Astrocyte of the cerebellum (primary cell): ENCODE results near the gene CCDC187.

ENCODE experiments used
- DNase-seq: peaks from one replicate; pipeline ENCODE4 v3.0.0-alpha.2; 2011; ENCODE audit warnings: low read depth
- H3K4me3 ChIP-seq: 2 replicates; pipeline ENCODE4 v1.5.1; 2011; ENCODE audit warnings: mild to moderate bottlenecking, low read depth, low read length, moderate library complexity
- in situ Hi-C: cut with HindIII; loops from 2 replicates; pipeline ENCODE4 v1.10.0; 2017; ENCODE audit warnings: low sequenced_read_pairs
- TF ChIP-seq, protein P1 (sequence below): IDR thresholded peaks from 2 replicates; pipeline ENCODE4 v1.5.1; 2012; ENCODE audit warnings: low read length, low read depth, moderate library complexity, mild to moderate bottlenecking; ENCODE audit errors: missing control alignments

The CCDC187 gene

DNA sequence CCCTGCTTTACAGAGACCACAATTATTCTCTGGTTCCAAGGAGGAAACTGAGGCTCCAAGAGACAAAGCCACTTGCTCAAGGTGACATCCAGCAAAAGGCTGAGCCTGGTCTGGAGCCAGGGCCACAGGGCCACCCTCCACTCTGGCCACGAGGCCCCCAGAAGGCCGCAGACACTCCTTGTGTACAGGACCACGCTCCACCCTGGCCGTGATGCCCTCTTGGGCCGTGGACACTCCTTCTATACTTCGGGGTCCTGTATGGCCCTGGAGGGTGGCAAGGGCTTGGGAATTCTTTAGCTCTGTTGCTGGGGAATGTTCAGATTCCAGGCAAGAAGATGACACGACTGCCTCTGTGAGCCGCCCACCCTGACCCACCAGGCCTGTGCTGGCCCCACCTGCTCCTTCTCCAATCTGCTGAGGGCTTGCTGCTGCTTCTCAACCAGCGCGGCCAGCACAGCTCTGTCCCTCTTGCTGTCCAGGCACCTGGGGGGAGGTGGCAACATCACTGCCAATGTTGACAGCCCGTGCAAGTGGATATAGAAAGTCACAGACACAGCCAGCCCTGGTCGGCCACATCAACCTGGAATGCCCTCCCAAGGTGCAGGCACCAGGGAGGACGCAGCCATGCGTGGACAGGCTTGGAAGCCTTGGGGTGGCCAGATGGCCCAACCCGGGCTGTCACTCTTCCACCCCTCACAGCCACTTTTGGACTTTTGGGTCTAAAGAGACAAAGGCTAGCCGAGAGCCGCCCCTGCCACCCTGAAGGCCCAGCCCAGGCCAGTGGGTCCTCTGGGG lies 38.1 kb downstream of the CCDC187 start:
- in situ Hi-C loops: no loop called here
- TF ChIP-seq, protein P1, sequence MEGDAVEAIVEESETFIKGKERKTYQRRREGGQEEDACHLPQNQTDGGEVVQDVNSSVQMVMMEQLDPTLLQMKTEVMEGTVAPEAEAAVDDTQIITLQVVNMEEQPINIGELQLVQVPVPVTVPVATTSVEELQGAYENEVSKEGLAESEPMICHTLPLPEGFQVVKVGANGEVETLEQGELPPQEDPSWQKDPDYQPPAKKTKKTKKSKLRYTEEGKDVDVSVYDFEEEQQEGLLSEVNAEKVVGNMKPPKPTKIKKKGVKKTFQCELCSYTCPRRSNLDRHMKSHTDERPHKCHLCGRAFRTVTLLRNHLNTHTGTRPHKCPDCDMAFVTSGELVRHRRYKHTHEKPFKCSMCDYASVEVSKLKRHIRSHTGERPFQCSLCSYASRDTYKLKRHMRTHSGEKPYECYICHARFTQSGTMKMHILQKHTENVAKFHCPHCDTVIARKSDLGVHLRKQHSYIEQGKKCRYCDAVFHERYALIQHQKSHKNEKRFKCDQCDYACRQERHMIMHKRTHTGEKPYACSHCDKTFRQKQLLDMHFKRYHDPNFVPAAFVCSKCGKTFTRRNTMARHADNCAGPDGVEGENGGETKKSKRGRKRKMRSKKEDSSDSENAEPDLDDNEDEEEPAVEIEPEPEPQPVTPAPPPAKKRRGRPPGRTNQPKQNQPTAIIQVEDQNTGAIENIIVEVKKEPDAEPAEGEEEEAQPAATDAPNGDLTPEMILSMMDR: no peak
- DNase-seq: no peak
- no peak overlapping the region for H3K4me3 ChIP-seq

GRCh38 chr9:136264441-136265405 lies 39.2 kb downstream of the CCDC187 start:
- DNase-seq: no peak
- H3K4me3 ChIP-seq: no peak overlapping the region
- TF ChIP-seq, protein P1: no peak
- in situ Hi-C loops: no loop called here

DNA sequence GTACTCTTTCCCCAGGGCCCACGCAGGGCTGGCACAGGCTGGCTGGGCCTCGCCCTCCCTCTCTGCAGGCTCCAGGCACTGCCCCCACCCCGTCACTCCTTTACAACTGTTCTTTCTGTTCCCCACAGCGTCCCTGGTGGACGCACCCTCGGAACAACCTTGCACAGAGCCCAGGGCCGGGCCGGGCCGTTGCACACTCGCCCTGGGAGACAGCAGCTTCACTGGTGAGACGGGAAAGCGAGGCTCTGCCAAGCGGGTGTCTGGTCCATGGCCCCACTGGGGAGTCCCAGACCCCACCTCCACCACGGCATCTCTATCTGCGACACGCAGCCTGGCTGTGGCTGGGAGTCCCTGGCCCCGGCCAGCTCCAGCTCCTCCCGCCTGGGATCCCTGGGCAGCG lies 39.9 kb downstream of the CCDC187 start:
- in situ Hi-C loops: no loop called here
- H3K4me3 ChIP-seq: no peak overlapping the region
- TF ChIP-seq, protein P1: peak; percentile 19

DNA sequence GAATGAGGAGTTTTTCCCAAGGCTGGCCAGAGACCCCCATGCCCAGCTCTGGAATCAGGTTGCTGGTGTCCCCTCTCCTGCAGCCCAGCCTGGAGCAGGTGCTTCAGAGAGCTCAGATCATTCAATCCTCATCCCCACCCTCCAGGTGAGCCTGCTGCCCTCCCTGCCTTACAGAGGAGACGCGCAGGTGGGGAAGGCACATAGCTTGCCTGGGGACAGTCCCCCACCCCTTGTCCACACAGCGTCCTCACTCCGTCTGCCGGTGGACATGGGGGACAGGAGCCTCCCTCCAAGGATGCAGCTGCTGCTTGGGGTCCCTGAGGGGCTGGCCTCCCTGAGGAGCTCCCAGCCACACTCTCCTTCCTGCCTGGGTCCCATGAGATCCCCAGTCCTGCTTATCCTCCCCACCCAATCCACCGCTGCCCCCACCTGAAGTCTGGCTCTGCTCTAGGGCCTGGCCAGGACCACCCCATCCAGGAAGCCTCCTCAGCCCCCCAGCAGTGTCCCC lies 41.2 kb downstream of the CCDC187 start:
- TF ChIP-seq, protein P1: no peak
- in situ Hi-C loops: no loop called here
- H3K4me3 ChIP-seq: no peak overlapping the region
- DNase-seq: no peak

More for the DNA sequence above, 39.9 kb downstream of the CCDC187 start:
- no peak for DNase-seq

DNA sequence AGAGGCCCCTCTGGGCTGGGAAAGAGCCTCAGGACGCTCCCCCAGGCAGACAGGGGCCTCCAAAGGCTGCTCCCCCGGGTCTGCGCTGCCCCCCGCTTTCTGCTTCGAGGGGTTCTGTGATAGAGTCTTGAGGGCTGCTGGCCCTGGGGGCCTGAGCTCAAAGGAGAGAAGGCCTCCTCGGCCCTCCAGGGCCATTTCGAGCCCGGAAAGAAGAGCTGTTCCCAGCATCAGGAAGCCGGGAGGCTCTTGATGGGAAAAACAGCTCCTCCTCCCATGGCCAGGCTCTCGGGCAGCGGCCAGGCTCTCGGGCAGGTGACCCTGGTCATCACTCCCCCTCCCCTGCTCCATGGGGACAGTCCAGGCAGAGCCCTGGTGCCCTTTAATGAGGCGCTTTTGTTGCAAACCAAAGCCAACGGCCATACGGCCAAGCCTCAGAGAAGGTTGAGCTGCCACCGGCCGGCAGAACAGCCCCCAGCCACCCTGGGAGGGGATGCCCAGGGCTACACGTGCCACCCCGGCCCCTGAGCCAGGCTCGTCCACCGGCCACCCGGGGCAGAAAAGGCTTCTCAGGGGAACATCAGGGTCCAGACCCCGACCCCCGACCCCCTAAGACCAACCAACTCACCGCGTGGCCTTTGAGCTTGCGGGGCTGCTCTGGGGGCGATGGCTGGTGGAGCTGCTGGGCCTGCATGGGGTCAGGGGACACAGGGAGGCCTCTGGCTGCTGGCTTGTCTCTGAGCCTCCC lies 42.0 kb downstream of the CCDC187 start:
- in situ Hi-C loops: no loop called here
- DNase-seq: no peak
- TF ChIP-seq, protein P1: no peak
- H3K4me3 ChIP-seq: no peak overlapping the region
